H9 (cell line): ENCODE results near the gene NKAIN2. TPM values are rescaled to one million over a fixed set of nuclear protein-coding genes. Genes with fewer than 3 reads are reported as not detected.

Experiments used
- DNase-seq: peaks from one replicate; pipeline ENCODE4 v3.0.0-alpha.2; 2017
- H2AFZ ChIP-seq: one replicate; pipeline ENCODE4 v1.6.1; 2013; ENCODE audit warnings: mild to moderate bottlenecking, low read length, control low read depth, moderate library complexity
- H2AK5ac ChIP-seq: 2 replicates; pipeline ENCODE4 v1.6.1; 2013; ENCODE audit warnings: low read length, control low read depth, mixed read lengths; ENCODE audit not compliant: insufficient read length
- H2BK120ac ChIP-seq: one replicate; pipeline ENCODE4 v1.6.1; 2013; ENCODE audit warnings: low read depth, mild to moderate bottlenecking, low read length, control low read depth, inconsistent platforms; ENCODE audit not compliant: poor library complexity, severe bottlenecking
- H2BK12ac ChIP-seq: 2 replicates; pipeline ENCODE4 v1.6.1; 2013; ENCODE audit warnings: low read length, control low read depth, mixed read lengths, low read depth; ENCODE audit not compliant: insufficient read length
- H2BK15ac ChIP-seq: 2 replicates; pipeline ENCODE4 v1.6.1; 2013; ENCODE audit warnings: low read depth, low read length, control low read depth
- H2BK20ac ChIP-seq: one replicate; pipeline ENCODE4 v1.6.1; 2013; ENCODE audit warnings: low read depth, mild to moderate bottlenecking, low read length, control low read depth, inconsistent platforms; ENCODE audit not compliant: poor library complexity, severe bottlenecking
- H2BK5ac ChIP-seq: 2 replicates; pipeline ENCODE4 v1.6.1; 2013; ENCODE audit warnings: low read length, control low read depth, mixed read lengths; ENCODE audit not compliant: insufficient read length
- H3K14ac ChIP-seq: 2 replicates; pipeline ENCODE4 v1.6.1; 2013; ENCODE audit warnings: low read length, control low read depth; ENCODE audit not compliant: insufficient read depth
- H3K18ac ChIP-seq: 2 replicates; pipeline ENCODE4 v1.6.1; 2013; ENCODE audit warnings: low read depth, mild to moderate bottlenecking, mixed read lengths, low read length, control low read depth; ENCODE audit not compliant: insufficient read length
- H3K23ac ChIP-seq: 2 replicates; pipeline ENCODE4 v1.6.1; 2013; ENCODE audit warnings: low read length, control low read depth, mixed read lengths, low read depth; ENCODE audit not compliant: insufficient read length
- H3K23me2 ChIP-seq: 2 replicates; pipeline ENCODE4 v1.6.1; 2013; ENCODE audit warnings: low read depth, mild to moderate bottlenecking, mixed read lengths, low read length, control low read depth; ENCODE audit not compliant: insufficient read length, poor library complexity, severe bottlenecking
- H3K27ac ChIP-seq: 2 replicates; pipeline ENCODE4 v1.5.1; 2013; ENCODE audit warnings: low read length, control low read depth, mixed read lengths, low read depth; ENCODE audit not compliant: insufficient read length
- H3K27me3 ChIP-seq: 2 replicates; pipeline ENCODE4 v1.6.1; 2013; ENCODE audit warnings: low read length, control low read depth, inconsistent platforms; ENCODE audit not compliant: insufficient read depth
- H3K4ac ChIP-seq: 2 replicates; pipeline ENCODE4 v1.6.1; 2013; ENCODE audit warnings: low read depth, mild to moderate bottlenecking, control low read depth, inconsistent platforms, low read length, moderate library complexity
- H3K4me1 ChIP-seq: 2 replicates; pipeline ENCODE4 v1.6.1; 2013; ENCODE audit warnings: low read length, control low read depth, inconsistent platforms; ENCODE audit not compliant: insufficient read depth
- H3K4me2 ChIP-seq: 2 replicates; pipeline ENCODE4 v1.6.1; 2013; ENCODE audit warnings: low read length, control low read depth, mixed read lengths; ENCODE audit not compliant: insufficient read length, insufficient read depth
- H3K56ac ChIP-seq: 2 replicates; pipeline ENCODE4 v1.6.1; 2013; ENCODE audit warnings: low read depth, mild to moderate bottlenecking, mixed read lengths, low read length, control low read depth; ENCODE audit not compliant: insufficient read length
- H3K79me1 ChIP-seq: 2 replicates; pipeline ENCODE4 v1.6.1; 2013; ENCODE audit warnings: low read depth, mild to moderate bottlenecking, moderate library complexity, low read length, control low read depth, inconsistent platforms; ENCODE audit not compliant: insufficient read depth, poor library complexity, severe bottlenecking
- H3K79me2 ChIP-seq: 2 replicates; pipeline ENCODE4 v1.6.1; 2013; ENCODE audit warnings: low read length, control low read depth, inconsistent platforms; ENCODE audit not compliant: insufficient read depth
- H3K9ac ChIP-seq: 2 replicates; pipeline ENCODE4 v1.6.1; 2013; ENCODE audit warnings: low read length, control low read depth, mixed read lengths; ENCODE audit not compliant: insufficient read length; ENCODE audit errors: extremely low read depth
- H3K9me3 ChIP-seq: one replicate; pipeline ENCODE4 v1.6.1; 2013; ENCODE audit warnings: low read depth, low read length, inconsistent platforms; ENCODE audit not compliant: control insufficient read depth
- H3T11ph ChIP-seq: one replicate; pipeline ENCODE4 v1.6.1; 2013; ENCODE audit warnings: mild to moderate bottlenecking, low read length, control low read depth, inconsistent platforms
- H4K20me1 ChIP-seq: one replicate; pipeline ENCODE4 v1.6.1; 2013; ENCODE audit not compliant: control insufficient read depth, insufficient read length, insufficient read depth
- H4K5ac ChIP-seq: 2 replicates; pipeline ENCODE4 v1.6.1; 2013; ENCODE audit warnings: low read depth, mild to moderate bottlenecking, mixed read lengths, low read length, control low read depth; ENCODE audit not compliant: insufficient read length
- H4K8ac ChIP-seq: replicated peaks from 2 replicates; pipeline ENCODE4 v1.6.1; 2013; ENCODE audit warnings: low read length, control low read depth, mixed read lengths, low read depth; ENCODE audit not compliant: insufficient read length
- H4K91ac ChIP-seq: 2 replicates; pipeline ENCODE4 v1.6.1; 2013; ENCODE audit warnings: low read depth, mild to moderate bottlenecking, moderate library complexity, mixed read lengths, low read length, control low read depth; ENCODE audit not compliant: insufficient read length
- H3K27ac Mint-ChIP-seq, 3 experiments: 2 replicates in 2 of 3; 3 replicates in 1 of 3; pipeline ENCODE4 v1.8.0; 2020 to 2021; ENCODE audit warnings: mixed read lengths in 3 of 3, mild to moderate bottlenecking in 1 of 3, moderate library complexity in 1 of 3
- H3K27me3 Mint-ChIP-seq: 2 replicates; pipeline ENCODE4 v1.8.0; 2021; ENCODE audit warnings: low read depth, mild to moderate bottlenecking, moderate library complexity, mixed read lengths
- H3K36me3 Mint-ChIP-seq, 3 experiments: 2 replicates in 2 of 3; 3 replicates in 1 of 3; pipeline ENCODE4 v1.8.0; 2020 to 2021; ENCODE audit warnings: low read depth in 3 of 3, mixed read lengths in 3 of 3; ENCODE audit not compliant: insufficient read depth in 1 of 3
- H3K4me1 Mint-ChIP-seq, 2 experiments: 2 replicates each; pipeline ENCODE4 v1.8.0; 2020; ENCODE audit warnings: mixed read lengths in 2 of 2
- H3K4me3 Mint-ChIP-seq, 2 experiments: 2 replicates in 1 of 2; 3 replicates in 1 of 2; pipeline ENCODE4 v1.8.0; 2020 to 2021; ENCODE audit warnings: mild to moderate bottlenecking in 2 of 2, mixed read lengths in 2 of 2, moderate library complexity in 1 of 2
- H3K9me3 Mint-ChIP-seq, 2 experiments: 2 replicates in 1 of 2; 3 replicates in 1 of 2; pipeline ENCODE4 v1.8.0; 2020; ENCODE audit warnings: mild to moderate bottlenecking in 2 of 2, mixed read lengths in 2 of 2, moderate library complexity in 1 of 2
- CTCF ChIP-seq: fragments of 200-600 bp; sonication (generic); conservative IDR thresholded peaks from 3 replicates; pipeline ENCODE4 v1.8.0; 2021; ENCODE audit warnings: antibody characterized with exemption, mild to moderate bottlenecking
- WGBS: extraction: QIAGEN DNeasy Blood & Tissue Kit; methylation state at CpG from one replicate; pipeline ENCODE4 v1.1.7; 2013; ENCODE audit warnings: missing lambda C conversion rate, low lambda C conversion rate, mixed read lengths; ENCODE audit not compliant: insufficient read length; ENCODE audit errors: extremely low coverage; 5-methylcytosine and 5-hydroxymethylcytosine counted together
- total RNA-seq: library from RNA; stranded (reverse); gene quantifications from 2 replicates; pipeline ENCODE4 v1.2.1, GENCODE V29; 2021

Gene NKAIN2
- total RNA-seq, 1 experiment from 2014 or later, result 0.17 TPM

- Histone ChIP-seq H3K4me1 (no peaks in the 10 kb centered on the region), H3K4me2 (no peak overlapping the region), H4K8ac (no peak overlapping the region), H3K79me2 (no peaks in the 10 kb centered on the region), H2BK5ac (no peak overlapping the region), H4K5ac (no peak overlapping the region), H2BK12ac (no peak overlapping the region), H2BK120ac (no peak overlapping the region), H2BK15ac (no peak overlapping the region), H3K27ac (no peak overlapping the region), H3K4ac (no peak overlapping the region), H3K27me3 (no peaks in the 10 kb centered on the region), H2AFZ (no peak overlapping the region), H4K20me1 (no peaks in the 10 kb centered on the region), H3K18ac (no peak overlapping the region), H4K91ac (no peak overlapping the region), H3K9ac (no peak overlapping the region), H3K14ac (no peak overlapping the region), H3K23me2 (no peaks in the 10 kb centered on the region), H3K79me1 (no peaks in the 10 kb centered on the region), H3K56ac (no peak overlapping the region), H2BK20ac (no peak overlapping the region), H3K9me3 (no peaks in the 10 kb centered on the region), H2AK5ac (no peak overlapping the region), H3T11ph (no peak overlapping the region), H3K23ac (no peak overlapping the region)
- Mint-ChIP-seq H3K4me3 (no peak overlapping the region), H3K27me3 (peaks cover 30% of the 10 kb centered on the region), H3K9me3 (no peaks in the 10 kb centered on the region), H3K4me1 (no peaks in the 10 kb centered on the region), H3K36me3 (no peaks in the 10 kb centered on the region), H3K27ac (no peak overlapping the region)
- no peak for DNase-seq
- TF ChIP-seq CTCF, result no peak
- WGBS, result no CpG with 5 or more reads among the region's 2 CpGs
These were observed 7.3 kb downstream of the NKAIN2 start for GRCh38 chr6:123810948-123811347.
